Measurements from ENCODE around the gene CACNA2D2.

Gene CACNA2D2

DNA sequence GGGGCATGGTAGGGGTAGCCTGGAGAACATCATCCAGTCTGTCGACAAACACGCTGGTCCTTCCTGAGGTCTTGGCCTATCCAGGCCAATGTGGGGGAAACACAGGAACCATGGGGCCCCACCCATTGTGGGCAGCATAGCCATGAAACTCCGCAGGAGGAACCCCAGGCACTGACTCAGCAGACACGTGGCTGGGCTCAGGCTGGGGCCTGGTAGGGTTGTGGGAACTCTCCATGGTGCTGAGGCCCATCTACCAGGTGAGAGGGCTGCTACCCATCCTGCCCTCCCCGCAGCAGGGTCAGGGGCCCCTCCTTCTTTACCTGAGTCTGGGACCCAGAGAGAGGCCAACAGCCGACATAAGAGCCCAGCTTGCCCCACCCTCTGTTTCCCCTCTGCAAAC lies 22.6 kb upstream of the CACNA2D2 start:
- TF ChIP-seq, protein P1, sequence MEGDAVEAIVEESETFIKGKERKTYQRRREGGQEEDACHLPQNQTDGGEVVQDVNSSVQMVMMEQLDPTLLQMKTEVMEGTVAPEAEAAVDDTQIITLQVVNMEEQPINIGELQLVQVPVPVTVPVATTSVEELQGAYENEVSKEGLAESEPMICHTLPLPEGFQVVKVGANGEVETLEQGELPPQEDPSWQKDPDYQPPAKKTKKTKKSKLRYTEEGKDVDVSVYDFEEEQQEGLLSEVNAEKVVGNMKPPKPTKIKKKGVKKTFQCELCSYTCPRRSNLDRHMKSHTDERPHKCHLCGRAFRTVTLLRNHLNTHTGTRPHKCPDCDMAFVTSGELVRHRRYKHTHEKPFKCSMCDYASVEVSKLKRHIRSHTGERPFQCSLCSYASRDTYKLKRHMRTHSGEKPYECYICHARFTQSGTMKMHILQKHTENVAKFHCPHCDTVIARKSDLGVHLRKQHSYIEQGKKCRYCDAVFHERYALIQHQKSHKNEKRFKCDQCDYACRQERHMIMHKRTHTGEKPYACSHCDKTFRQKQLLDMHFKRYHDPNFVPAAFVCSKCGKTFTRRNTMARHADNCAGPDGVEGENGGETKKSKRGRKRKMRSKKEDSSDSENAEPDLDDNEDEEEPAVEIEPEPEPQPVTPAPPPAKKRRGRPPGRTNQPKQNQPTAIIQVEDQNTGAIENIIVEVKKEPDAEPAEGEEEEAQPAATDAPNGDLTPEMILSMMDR (IDR thresholded peaks at IDR 0.05; ENCODE audit: low read depth, low read length), result no peak
- peak; percentile 42 to 58 for DNase-seq (ENCODE audit: low read depth in 2 of 2)
- no peak overlapping the region for H3K4me3 ChIP-seq (replicated peaks in 1 of 2; ENCODE audit: low read depth in 2 of 2, low read length in 2 of 2)

DNA sequence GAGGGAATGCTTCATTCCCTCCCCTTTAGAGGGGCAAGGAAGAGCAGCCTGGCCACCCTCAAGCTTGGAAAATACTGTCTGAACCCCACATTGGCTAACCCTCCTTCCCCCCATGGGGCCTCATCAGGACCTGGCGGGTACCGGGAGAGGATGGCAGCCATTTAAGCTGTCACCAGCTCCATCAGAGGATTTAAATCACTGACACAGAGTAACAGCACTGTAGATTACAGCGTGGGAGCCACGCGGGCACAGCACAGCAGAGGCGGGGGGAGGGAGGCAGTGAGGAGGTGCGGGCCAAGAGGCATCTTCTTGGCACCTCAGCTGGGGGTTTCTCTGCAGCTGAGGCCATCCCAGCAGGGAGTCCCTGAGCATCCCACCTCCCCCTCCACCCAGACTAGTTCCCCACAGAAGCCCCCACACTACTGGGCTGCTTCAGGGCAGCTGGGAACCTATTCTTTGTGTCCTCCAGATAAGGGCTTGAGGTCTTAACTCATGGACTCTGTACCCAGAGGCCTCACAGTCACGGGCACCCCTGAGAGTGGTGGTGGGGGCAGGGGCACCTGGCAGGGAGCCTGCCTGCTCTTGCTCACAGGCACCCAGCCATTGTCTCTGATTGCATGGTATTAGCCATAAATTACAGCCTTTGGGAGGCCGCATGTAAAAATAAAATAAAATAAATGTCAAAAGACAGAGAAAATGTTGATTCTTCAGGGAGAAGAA lies 21.9 kb upstream of the CACNA2D2 start:
- DNase-seq (ENCODE audit: low read depth in 2 of 2), result no peak
- H3K4me3 ChIP-seq (replicated peaks in 1 of 2; ENCODE audit: low read depth in 2 of 2, low read length in 2 of 2), result no peak overlapping the region
- TF ChIP-seq, protein P1 (IDR thresholded peaks at IDR 0.05; ENCODE audit: low read depth, low read length), result no peak

DNA sequence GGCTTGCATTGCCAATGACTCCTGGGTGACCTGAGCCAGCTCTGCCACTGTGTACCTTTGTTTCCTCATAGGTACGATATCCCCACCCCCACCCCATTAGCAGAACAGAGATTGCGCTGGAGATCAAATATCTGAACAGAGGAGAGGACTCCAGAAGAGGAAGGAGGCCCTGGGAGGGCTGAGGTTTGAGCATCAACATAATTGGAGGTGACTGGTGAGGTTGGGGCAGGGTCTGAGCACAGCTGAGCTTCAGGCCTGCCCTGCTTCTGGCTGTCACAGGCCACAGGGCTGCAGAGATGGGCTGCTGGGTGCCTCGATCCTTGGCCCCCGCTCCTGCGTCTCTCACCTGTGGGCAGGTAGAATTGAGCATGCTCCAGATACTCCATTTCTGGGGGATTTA lies 21.3 kb upstream of the CACNA2D2 start:
- no peak overlapping the region for H3K4me3 ChIP-seq (replicated peaks in 1 of 2; ENCODE audit: low read depth in 2 of 2, low read length in 2 of 2)
- TF ChIP-seq, protein P1 (IDR thresholded peaks at IDR 0.05; ENCODE audit: low read depth, low read length), result no peak
- no peak for DNase-seq (ENCODE audit: low read depth in 2 of 2)

DNA sequence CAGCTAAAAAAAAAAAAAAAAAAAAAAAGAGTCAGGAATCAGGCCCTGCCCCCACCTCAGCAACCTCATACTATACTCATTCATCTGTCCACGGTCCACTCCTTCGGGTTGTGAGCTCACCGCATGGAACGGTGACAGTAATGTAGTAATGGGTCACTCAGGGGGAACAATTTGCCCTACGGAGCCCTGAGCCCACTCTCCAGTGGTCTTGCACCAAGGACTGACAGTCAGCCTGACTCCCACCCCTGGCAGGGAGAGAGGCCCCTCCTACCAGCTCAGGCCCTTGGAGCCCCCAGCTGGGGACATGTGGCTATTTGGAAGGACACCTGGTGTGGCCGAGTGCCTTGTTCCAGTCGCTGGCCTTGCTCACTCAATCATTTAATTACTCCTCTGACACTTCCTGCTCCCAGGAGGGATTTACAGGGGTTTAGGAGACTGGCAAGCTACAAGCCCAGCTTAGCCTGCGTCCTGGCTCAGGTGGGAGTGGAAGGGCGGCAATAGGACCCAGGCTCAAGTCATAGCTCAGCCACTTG lies 19.9 kb upstream of the CACNA2D2 start:
- no peak for DNase-seq (ENCODE audit: low read depth in 2 of 2)
- TF ChIP-seq, protein P1 (IDR thresholded peaks at IDR 0.05; ENCODE audit: low read depth, low read length), result no peak
- H3K4me3 ChIP-seq (replicated peaks in 1 of 2; ENCODE audit: low read depth in 2 of 2, low read length in 2 of 2), result no peak overlapping the region

DNA sequence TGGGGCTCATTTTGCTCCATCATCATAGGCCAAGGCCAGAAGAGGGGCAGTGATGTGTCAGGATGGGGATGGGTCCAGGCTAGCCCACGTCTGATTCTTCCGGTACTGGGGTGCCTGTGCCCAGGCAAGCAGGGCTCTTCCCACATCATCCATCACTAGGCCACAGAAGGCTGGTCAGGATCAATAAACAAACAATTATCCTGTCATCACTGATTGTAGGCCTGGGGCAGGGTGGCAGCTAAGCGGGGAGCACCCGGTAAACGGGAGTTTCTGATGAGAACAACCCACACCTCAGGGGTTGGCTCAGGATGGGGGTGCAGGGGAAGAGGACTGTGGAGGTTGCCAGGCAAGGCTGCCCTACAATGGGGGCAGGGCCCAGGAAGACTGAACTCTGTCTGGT lies 18.1 kb upstream of the CACNA2D2 start:
- no peak overlapping the region for H3K4me3 ChIP-seq (replicated peaks in 1 of 2; ENCODE audit: low read depth in 2 of 2, low read length in 2 of 2)

DNA sequence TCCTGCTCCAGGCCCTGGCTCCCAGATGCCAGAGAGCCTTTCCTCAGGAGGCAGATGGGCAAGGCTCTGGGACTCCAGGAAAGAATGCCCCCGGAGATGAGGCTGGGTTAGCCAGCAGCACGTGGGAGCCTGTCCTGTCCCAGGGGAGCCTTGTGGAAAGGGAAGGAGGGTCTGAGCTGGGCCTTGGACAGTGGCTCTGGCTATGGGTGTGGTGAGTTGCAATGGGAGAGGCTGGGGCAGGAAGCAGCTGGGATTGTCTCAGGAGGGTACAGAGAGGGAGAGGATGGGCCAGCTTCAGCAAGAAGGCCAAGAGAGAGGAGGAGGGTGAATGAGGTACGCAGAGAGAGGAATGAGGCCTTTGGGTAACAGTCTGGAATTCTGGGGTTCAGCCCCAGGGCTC lies 17.4 kb upstream of the CACNA2D2 start:
- TF ChIP-seq, protein P1 (IDR thresholded peaks at IDR 0.05; ENCODE audit: low read depth, low read length), result no peak
- no peak for DNase-seq (ENCODE audit: low read depth in 2 of 2)
- H3K4me3 ChIP-seq (replicated peaks in 1 of 2; ENCODE audit: low read depth in 2 of 2, low read length in 2 of 2), result no peak overlapping the region

More for the DNA sequence above, 18.1 kb upstream of the CACNA2D2 start:
- TF ChIP-seq, protein P1 (IDR thresholded peaks at IDR 0.05; ENCODE audit: low read depth, low read length), result no peak
- DNase-seq (ENCODE audit: low read depth in 2 of 2), result no peak

Measured in cardiac fibroblast (primary cell).